GM13977 (cell line): ENCODE results near the gene STK33.

Experiments
- DNase-seq: peaks from one replicate; pipeline ENCODE4 v3.0.0; 2012; ENCODE audit warnings: low spot score
- CTCF ChIP-seq: IDR thresholded peaks from 2 replicates; pipeline ENCODE4 v1.5.1; 2012; ENCODE audit warnings: mild to moderate bottlenecking, control low read depth; ENCODE audit not compliant: insufficient read depth; ENCODE audit errors: extremely low read depth, missing control alignments
- in situ Hi-C: fragments of 300-500 bp; cut with MboI; formaldehyde crosslinking; loops from one replicate; pipeline ENCODE4 v1.12.0; 2022; ENCODE audit warnings: low sequenced_read_pairs, low pct_unique_long_range_greater_than_20kb, mixed read lengths, inconsistent platforms; ENCODE audit not compliant: unreplicated experiment

Gene STK33

GRCh38 chr11:8375460-8375859 is 218.6 kb downstream of the STK33 start:
- no peak for DNase-seq
- in situ Hi-C loops, result no loop called here

GRCh38 chr11:8374716-8375115 is 219.3 kb downstream of the STK33 start:
- in situ Hi-C loops, result no loop called here
- no peak for DNase-seq
- no peak for TF ChIP-seq CTCF

More at GRCh38 chr11:8375460-8375859, 218.6 kb downstream of the STK33 start:
- no peak for TF ChIP-seq CTCF

- in situ Hi-C loops, result no loop called here
- no peak for TF ChIP-seq CTCF
- DNase-seq, result no peak
Measured at GRCh38 chr11:8373519-8374432, 220.3 kb downstream of the STK33 start.

- TF ChIP-seq CTCF, result no peak
- in situ Hi-C loops, result no loop called here
- no peak for DNase-seq
Measured at GRCh38 chr11:8372641-8373381, 221.2 kb downstream of the STK33 start.

DNA sequence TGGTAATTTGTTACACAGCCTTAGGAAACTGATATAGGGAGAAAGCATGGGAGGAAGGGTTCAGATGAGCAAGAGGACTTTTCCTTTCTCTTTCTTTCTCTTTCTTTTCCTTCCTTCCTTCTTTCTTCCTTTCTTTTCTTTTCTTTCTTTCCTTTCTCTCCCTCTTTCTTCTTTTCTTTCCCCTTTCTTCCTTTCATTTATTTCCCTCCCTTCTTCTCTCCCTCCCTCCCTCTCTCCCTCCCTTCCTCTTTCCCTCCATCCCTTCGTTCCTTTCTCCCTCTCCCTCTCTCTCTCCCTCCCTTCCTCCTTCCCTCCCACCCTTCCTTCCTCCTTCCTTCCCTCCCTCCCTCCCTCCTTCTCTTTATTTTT is 222.5 kb downstream of the STK33 start:
- in situ Hi-C loops, result no loop called here
- no peak for DNase-seq
- no peak for TF ChIP-seq CTCF

- in situ Hi-C loops, result no loop called here
- no peak for DNase-seq
- no peak for TF ChIP-seq CTCF
Measured at GRCh38 chr11:8370812-8371515, 223.1 kb downstream of the STK33 start.
